ENCODE measurements around the gene TNPO3. TPM values are rescaled to one million over a fixed set of nuclear protein-coding genes. Genes with fewer than 3 reads are reported as not detected.

TNPO3 gene
- total RNA-seq, 2 donors from 2014 or later = 15.8 to 23.9 TPM

GRCh38 chr7:129090300-129090907, 35.5 kb upstream of the TNPO3 start:
- Histone ChIP-seq H3K4me1 (no peaks in the 10 kb centered on the region), H3K9me3 (no peaks in the 10 kb centered on the region), H3K27me3 (no peaks in the 10 kb centered on the region), H3K36me3 (replicated peaks in 1 of 2; ENCODE audit: insufficient read depth in 1 of 2, low read depth in 2 of 2) (no peaks in the 10 kb centered on the region), H3K27ac (no peak overlapping the region), H3K4me3 (no peak overlapping the region)
- no peak for DNase-seq
- no peak for ATAC-seq
- no peak for TF ChIP-seq POLR2A (IDR thresholded peaks at IDR 0.05)
- TF ChIP-seq CTCF (IDR thresholded peaks at IDR 0.05) = no peak
- intact Hi-C loops (cut with DNase I) = loop anchor here (5.0 kb wide), 1 partner anchor 183 kb away; no protein-coding TSS in a partner anchor
- 50 to 56% methylated on average over 5 of the region's 5 CpGs for WGBS, 2 donors

GRCh38 chr7:129089521-129090212, 34.8 kb upstream of the TNPO3 start:
- TF ChIP-seq CTCF (IDR thresholded peaks at IDR 0.05) (no peak), POLR2A (IDR thresholded peaks at IDR 0.05) (no peak)
- no peaks in the 10 kb centered on the region for H3K4me1 ChIP-seq
- intact Hi-C loops (cut with DNase I) = loop anchor here (5.0 kb wide), 1 partner anchor 182 kb away; no protein-coding TSS in a partner anchor
- H3K27ac ChIP-seq = no peak overlapping the region
- H3K36me3 ChIP-seq (replicated peaks in 1 of 2; ENCODE audit: insufficient read depth in 1 of 2, low read depth in 2 of 2) = no peaks in the 10 kb centered on the region
- H3K9me3 ChIP-seq = no peaks in the 10 kb centered on the region
- WGBS, 2 donors = 40 to 47% methylated on average over 4 of the region's 4 CpGs
- H3K4me3 ChIP-seq = no peak overlapping the region
- ATAC-seq = no peak
- H3K27me3 ChIP-seq = no peaks in the 10 kb centered on the region
- no peak for DNase-seq

GRCh38 chr7:129084801-129085551, 30.1 kb upstream of the TNPO3 start:
- ATAC-seq (no peak), DNase-seq (no peak)
- H3K4me3 ChIP-seq = no peak overlapping the region
- H3K36me3 ChIP-seq (replicated peaks in 1 of 2; ENCODE audit: insufficient read depth in 1 of 2, low read depth in 2 of 2) = no peaks in the 10 kb centered on the region
- TF ChIP-seq POLR2A (IDR thresholded peaks at IDR 0.05) (no peak), CTCF (IDR thresholded peaks at IDR 0.05) (no peak)
- no peaks in the 10 kb centered on the region for H3K27me3 ChIP-seq
- H3K9me3 ChIP-seq = no peaks in the 10 kb centered on the region
- H3K4me1 ChIP-seq = no peaks in the 10 kb centered on the region
- H3K27ac ChIP-seq = no peak overlapping the region
- intact Hi-C loops (cut with DNase I) = no loop called here
- 71 to 75% methylated on average over 11 of the region's 11 CpGs for WGBS, 2 donors

GRCh38 chr7:129083525-129083924, 28.6 kb upstream of the TNPO3 start:
- H3K36me3 ChIP-seq (replicated peaks in 1 of 2; ENCODE audit: insufficient read depth in 1 of 2, low read depth in 2 of 2) = no peaks in the 10 kb centered on the region
- TF ChIP-seq CTCF (IDR thresholded peaks at IDR 0.05) (no peak), POLR2A (IDR thresholded peaks at IDR 0.05) (no peak)
- H3K4me3 ChIP-seq = no peak overlapping the region
- 64 to 72% methylated on average over 5 of the region's 5 CpGs for WGBS, 2 donors
- H3K27ac ChIP-seq = no peak overlapping the region
- DNase-seq (no peak), ATAC-seq (no peak)
- no peaks in the 10 kb centered on the region for H3K27me3 ChIP-seq
- H3K9me3 ChIP-seq = no peaks in the 10 kb centered on the region
- intact Hi-C loops (cut with DNase I) = no loop called here
- H3K4me1 ChIP-seq = no peaks in the 10 kb centered on the region
